Right atrium auricular region (tissue), 2 donors: ENCODE data around the gene PDE4D. TPM values are rescaled to one million over a fixed set of nuclear protein-coding genes. Genes with fewer than 3 reads are reported as not detected.

ENCODE experiments used
- DNase-seq: peaks from one replicate; pipeline ENCODE4 v3.0.0-alpha.2; 2019; ENCODE audit warnings: low spot score
- H3K27ac ChIP-seq, 2 donors: fragments of 200-600 bp; sonication (generic); 1 replicate in 1 of 2; 2 replicates in 1 of 2; pipeline ENCODE4 v1.5.1; 2016 to 2019
- H3K27me3 ChIP-seq, 2 donors: fragments of 200-600 bp; sonication (generic); one replicate each; pipeline versions ENCODE4 v1.5.1 to v1.6.0; 2017 to 2019
- H3K36me3 ChIP-seq: fragments of 200-600 bp; sonication (generic); one replicate; pipeline ENCODE4 v1.5.1; 2016
- H3K4me1 ChIP-seq, 2 donors: fragments of 200-600 bp; sonication (generic); one replicate each; pipeline versions ENCODE4 v1.5.1 to v1.6.0; 2017 to 2019
- H3K4me3 ChIP-seq, 2 donors: fragments of 200-600 bp; sonication (generic); 1 replicate in 1 of 2; 2 replicates in 1 of 2; pipeline ENCODE4 v1.5.1; 2017 to 2019; ENCODE audit warnings: mild to moderate bottlenecking in 1 of 2, moderate library complexity in 1 of 2
- H3K9me3 ChIP-seq, 2 donors: fragments of 200-600 bp; sonication (generic); one replicate each; pipeline ENCODE4 v1.5.1; 2019
- CTCF ChIP-seq, 2 donors: fragments of 200-600 bp; sonication (generic); IDR thresholded peaks; one replicate each; pipeline ENCODE4 v1.5.1; 2019; ENCODE audit warnings: antibody characterized with exemption in 2 of 2
- total RNA-seq, 2 donors: library from RNA; depleted of rRNA; stranded (reverse); fragments of >200 nt; gene quantifications; one replicate each; pipeline ENCODE4 v1.1.0, GENCODE V29; 2016

Gene PDE4D
- total RNA-seq, 2 donors from 2014 or later = 43.3 to 44.0 TPM

- DNase-seq = no peak
- Histone ChIP-seq H3K9me3 (no peaks in the 10 kb centered on the region), H3K36me3 (no peaks in the 10 kb centered on the region), H3K4me3 (no peak overlapping the region), H3K27ac (no peak overlapping the region), H3K27me3 (no peaks in the 10 kb centered on the region), H3K4me1 (no peaks in the 10 kb centered on the region)
- no peak for TF ChIP-seq CTCF (IDR thresholded peaks at IDR 0.05)
Measured at GRCh38 chr5:59497207-59497606, 396.3 kb downstream of the PDE4D start.

GRCh38 chr5:59496524-59497134 lies 396.9 kb downstream of the PDE4D start:
- H3K27me3 ChIP-seq = no peaks in the 10 kb centered on the region
- TF ChIP-seq CTCF (IDR thresholded peaks at IDR 0.05) = no peak

DNA sequence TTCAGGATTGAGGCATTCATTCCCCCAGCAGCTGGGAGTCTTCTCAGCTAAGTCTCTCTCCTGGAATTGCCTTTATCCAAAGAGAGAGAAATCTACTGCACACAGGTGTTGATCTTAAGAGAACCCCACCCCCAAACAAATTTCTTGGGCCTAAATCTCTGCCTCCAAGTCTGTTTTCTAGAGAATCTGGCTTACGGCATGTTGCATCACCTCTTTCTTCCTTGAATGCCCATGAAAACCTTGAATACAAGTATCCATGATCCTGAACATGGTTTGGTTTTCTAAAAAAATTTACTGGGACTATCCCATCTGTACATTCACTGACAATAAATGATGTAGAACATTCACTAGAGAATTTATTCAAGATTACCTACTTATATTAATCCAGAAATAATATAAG lies 401.6 kb downstream of the PDE4D start:
- H3K27ac ChIP-seq = no peak overlapping the region
- no peak for TF ChIP-seq CTCF (IDR thresholded peaks at IDR 0.05)
- no peaks in the 10 kb centered on the region for H3K27me3 ChIP-seq
- H3K36me3 ChIP-seq = no peaks in the 10 kb centered on the region
- no peak overlapping the region for H3K4me3 ChIP-seq
- no peaks in the 10 kb centered on the region for H3K9me3 ChIP-seq
- peaks cover 0 to 4% of the 10 kb centered on the region in 2 donors for H3K4me1 ChIP-seq
- DNase-seq = no peak

More at GRCh38 chr5:59496524-59497134, 396.9 kb downstream of the PDE4D start:
- H3K36me3 ChIP-seq = no peaks in the 10 kb centered on the region
- DNase-seq = no peak
- H3K9me3 ChIP-seq = no peaks in the 10 kb centered on the region
- no peaks in the 10 kb centered on the region for H3K4me1 ChIP-seq
- no peak overlapping the region for H3K4me3 ChIP-seq
- no peak overlapping the region for H3K27ac ChIP-seq

DNA sequence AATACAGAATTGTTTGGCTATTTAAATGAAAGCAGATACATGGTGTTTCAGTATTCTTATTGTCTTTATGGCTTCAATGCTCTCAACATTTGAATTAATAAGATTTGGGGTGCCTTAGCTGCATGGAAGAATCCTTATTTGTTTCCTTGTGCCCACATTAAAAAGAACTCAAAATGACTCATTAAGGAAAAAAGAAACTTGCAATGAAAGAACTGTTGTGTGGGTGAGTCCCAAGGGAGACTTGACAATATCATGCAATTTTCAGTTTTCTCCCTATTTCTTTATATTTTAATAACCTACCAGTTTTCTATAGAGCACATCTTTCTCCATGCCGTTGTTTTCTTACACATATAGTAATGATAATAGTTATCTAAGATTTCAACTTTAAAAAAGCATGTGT lies 404.0 kb downstream of the PDE4D start:
- Histone ChIP-seq H3K9me3 (no peaks in the 10 kb centered on the region), H3K4me3 (no peak overlapping the region), H3K27me3 (no peaks in the 10 kb centered on the region), H3K36me3 (no peaks in the 10 kb centered on the region), H3K4me1 (peaks cover 0 to 4% of the 10 kb centered on the region in 2 donors), H3K27ac (no peak overlapping the region)
- no peak for TF ChIP-seq CTCF (IDR thresholded peaks at IDR 0.05)
- no peak for DNase-seq

- DNase-seq = no peak
- Histone ChIP-seq H3K4me1 (peaks cover 0 to 12% of the 10 kb centered on the region in 2 donors), H3K27me3 (no peaks in the 10 kb centered on the region), H3K36me3 (no peaks in the 10 kb centered on the region), H3K27ac (no peak overlapping the region), H3K4me3 (no peak overlapping the region), H3K9me3 (no peaks in the 10 kb centered on the region)
- no peak for TF ChIP-seq CTCF (IDR thresholded peaks at IDR 0.05)
Measured at GRCh38 chr5:59487772-59488729, 405.5 kb downstream of the PDE4D start.
